Lower leg skin (tissue), 4 donors: ENCODE results near the gene ELMO3. TPM values are rescaled to one million over a fixed set of nuclear protein-coding genes. Genes with fewer than 3 reads are reported as not detected.

Experiments
- DNase-seq, 2 donors: peaks; one replicate each; pipeline ENCODE4 v3.0.0-alpha.2; 2019; ENCODE audit warnings: low spot score in 2 of 2
- H3K4me3 ChIP-seq: fragments of 200-600 bp; sonication (generic); 2 replicates; pipeline ENCODE4 v1.5.1; 2017; ENCODE audit warnings: mild to moderate bottlenecking, low read depth; ENCODE audit not compliant: poor library complexity, severe bottlenecking
- CTCF ChIP-seq, 3 donors: fragments of 450-650 bp; IDR thresholded peaks; one replicate each; pipeline ENCODE4 v1.5.1; 2016; ENCODE audit warnings: antibody characterized with exemption in 3 of 3, mild to moderate bottlenecking in 3 of 3, moderate library complexity in 2 of 3
- POLR2A ChIP-seq, 2 donors: fragments of 450-650 bp; IDR thresholded peaks; one replicate each; pipeline ENCODE4 v1.6.1; 2016 to 2017; ENCODE audit warnings: antibody characterized with exemption in 2 of 2, mild to moderate bottlenecking in 1 of 2, moderate library complexity in 1 of 2
- WGBS, 2 donors: methylation state at CpG; one replicate each; pipeline ENCODE4 v1.1.5; 2018; 5-methylcytosine and 5-hydroxymethylcytosine counted together
- intact Hi-C: fragments of 100-400 bp; cut with DNase I; formaldehyde crosslinking; loops from one replicate; pipeline ENCODE4 v1.15.0; 2023; ENCODE audit warnings: low total_unique reads
- total RNA-seq, 4 donors: library from RNA; depleted of rRNA; stranded (reverse); fragments of >200 nt; gene quantifications; one replicate each; pipeline ENCODE4 v1.1.0, GENCODE V29; 2016

The ELMO3 gene
- total RNA-seq, 4 donors from 2014 or later: 37.2 to 62.2 (median 51.6) TPM

GRCh38 chr16:67188323-67188722, 10.6 kb upstream of the ELMO3 start:
- no peak for DNase-seq
- no peak overlapping the region for H3K4me3 ChIP-seq
- TF ChIP-seq CTCF (IDR thresholded peaks at IDR 0.05) (no peak), POLR2A (IDR thresholded peaks at IDR 0.05) (no peak)
- intact Hi-C loops: no loop called here
- WGBS, 2 donors: 74 to 89% methylated on average over 3 to 4 of the region's 4 CpGs

DNA sequence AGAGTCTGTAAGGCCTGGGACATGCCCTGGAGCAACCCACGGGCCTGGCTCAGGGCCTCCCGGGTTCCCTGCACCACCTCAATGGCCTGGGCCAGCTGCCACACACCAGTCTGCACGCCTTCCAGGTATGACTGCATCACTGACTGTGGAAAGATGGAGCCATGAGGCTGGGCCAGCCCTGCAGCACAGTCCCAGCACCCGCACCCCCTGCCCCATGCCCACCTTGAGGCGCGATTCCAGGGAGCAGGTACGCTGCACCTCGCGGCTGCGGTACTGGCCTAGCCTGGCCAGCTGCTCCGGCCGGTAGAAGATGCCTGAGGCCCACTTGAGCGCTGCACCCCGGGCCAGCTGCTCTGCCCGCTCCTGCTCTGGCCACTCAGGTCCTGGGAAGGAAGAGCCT, 10.1 kb upstream of the ELMO3 start:
- intact Hi-C loops: no loop called here
- no peak for TF ChIP-seq CTCF (IDR thresholded peaks at IDR 0.05)
- TF ChIP-seq POLR2A (IDR thresholded peaks at IDR 0.05): no peak
- 87 to 89% methylated on average over 9 to 13 of the region's 15 CpGs for WGBS, 2 donors
- H3K4me3 ChIP-seq: no peak overlapping the region
- no peak for DNase-seq

DNA sequence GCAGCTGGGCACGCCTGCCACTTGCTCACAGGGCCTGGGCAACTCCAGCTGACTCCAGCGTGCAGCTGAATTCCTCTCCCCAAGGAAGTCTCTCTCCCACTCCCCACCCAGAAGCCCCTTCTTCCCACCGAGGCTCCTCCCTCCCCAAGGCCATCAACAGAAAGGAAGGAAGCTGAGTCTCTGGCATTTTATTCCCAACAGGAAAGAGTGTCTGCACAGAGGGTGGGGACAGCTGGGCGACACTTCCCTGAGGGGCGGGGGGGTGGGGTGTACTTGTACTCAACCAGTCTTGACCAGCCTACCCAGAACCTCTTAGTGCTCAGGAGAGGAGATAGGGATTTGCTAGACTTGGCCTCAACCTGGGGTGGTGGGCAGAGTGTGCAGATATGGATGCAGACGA, 8.9 kb upstream of the ELMO3 start, which contains the start of gene EXOC3L1:
EXOC3L1 (minus strand) TSS at position 96 of the 400 bp plus-strand sequence. CDS start 460 bp downstream, outside the sequence.
- intact Hi-C loops: no loop called here
- WGBS, 2 donors: 34 to 47% methylated on average over 6 of the region's 6 CpGs
- no peak within 1 kb of the TSS for H3K4me3 ChIP-seq
- TF ChIP-seq POLR2A (IDR thresholded peaks at IDR 0.05): no peak
- TF ChIP-seq CTCF (IDR thresholded peaks at IDR 0.05): no peak
- DNase-seq: no peak

DNA sequence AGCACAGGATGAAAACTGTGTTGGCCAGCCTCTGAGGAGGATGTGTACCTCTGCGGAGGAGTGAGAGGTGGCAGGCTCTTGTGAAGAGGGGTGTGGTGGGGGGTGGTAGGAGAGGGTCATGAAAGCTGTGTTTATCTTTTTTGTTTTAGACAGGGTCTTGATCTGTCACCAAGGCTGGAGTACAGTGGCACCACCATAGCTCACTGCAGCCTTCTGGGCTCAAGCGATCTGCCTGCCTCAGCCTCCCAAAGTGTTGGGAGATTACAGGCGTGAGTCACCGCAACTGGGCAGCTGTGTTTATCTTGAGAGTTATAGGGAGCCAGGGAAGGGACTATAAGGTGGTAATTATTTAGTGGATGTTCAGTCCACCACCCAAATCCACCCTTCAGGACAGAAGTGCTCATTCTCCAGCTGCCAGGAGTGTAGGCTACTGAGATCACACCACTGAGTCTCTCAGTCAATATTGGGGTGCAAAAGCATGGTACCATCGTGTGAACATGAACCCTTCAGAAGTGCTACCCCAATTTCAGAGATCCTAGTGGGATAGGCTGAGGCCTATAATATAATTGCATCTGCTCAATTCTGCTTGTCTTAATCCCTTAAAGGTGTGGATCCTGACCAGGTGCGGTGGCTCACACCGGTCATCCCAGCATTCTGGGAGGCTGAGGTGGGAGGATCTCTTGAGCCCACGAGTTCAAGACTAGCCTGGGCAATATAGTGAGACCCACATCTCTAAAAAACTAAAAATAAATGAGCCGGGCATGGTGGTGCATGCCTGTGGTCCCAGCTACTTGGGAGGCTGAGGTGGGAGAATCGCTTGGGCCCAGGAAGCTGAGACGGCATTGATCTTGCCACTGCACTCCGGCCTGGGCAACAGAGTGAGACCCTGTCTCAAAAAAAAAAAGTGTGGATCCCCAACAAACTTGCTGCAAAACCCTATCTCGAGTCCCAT, 8.2 kb upstream of the ELMO3 start:
- intact Hi-C loops: no loop called here
- no peak overlapping the region for H3K4me3 ChIP-seq
- DNase-seq: no peak
- 79 to 84% methylated on average over 13 of the region's 13 CpGs for WGBS, 2 donors
- TF ChIP-seq CTCF (IDR thresholded peaks at IDR 0.05): no peak
- no peak for TF ChIP-seq POLR2A (IDR thresholded peaks at IDR 0.05)

GRCh38 chr16:67191411-67191994, 7.4 kb upstream of the ELMO3 start:
- 22 to 27% methylated on average over 9 of the region's 9 CpGs for WGBS, 2 donors

More at GRCh38 chr16:67191411-67191994, 7.4 kb upstream of the ELMO3 start:
- DNase-seq: no peak
- H3K4me3 ChIP-seq: no peak overlapping the region
- intact Hi-C loops: no loop called here
- TF ChIP-seq CTCF (IDR thresholded peaks at IDR 0.05) (no peak), POLR2A (IDR thresholded peaks at IDR 0.05) (no peak)
